ENCODE measurements around the gene RAMAC.
"Not testable (repeated sequence)": the region's sequence is repeated elsewhere in the genome, so short reads cannot be mapped to it uniquely, and the experiment has no call there.

The RAMAC gene

GRCh38 chr15:83011271-83012075 lies 25.5 kb downstream of the RAMAC start, which contains the start of gene C15orf40:
Gene C15orf40 (minus strand): TSS chr15:83011639. CDS start chr15:83011607, 32 bp downstream.
- in situ Hi-C loops (cut with HindIII; ENCODE audit: low sequenced_read_pairs), result no loop called here

- in situ Hi-C loops (cut with HindIII; ENCODE audit: low sequenced_read_pairs), result no loop called here
These were observed 26.0 kb downstream of the RAMAC start for GRCh38 chr15:83012076-83012426.

- in situ Hi-C loops (cut with HindIII; ENCODE audit: low sequenced_read_pairs), result no loop called here
These were observed 26.6 kb downstream of the RAMAC start for GRCh38 chr15:83012636-83013035.

GRCh38 chr15:83014205-83014653 lies 28.2 kb downstream of the RAMAC start:
- in situ Hi-C loops (cut with HindIII; ENCODE audit: low sequenced_read_pairs), result no loop called here

- in situ Hi-C loops (cut with HindIII; ENCODE audit: low sequenced_read_pairs), result no loop called here
These were observed 29.4 kb downstream of the RAMAC start for GRCh38 chr15:83015361-83015760.

GRCh38 chr15:83016906-83017305 lies 30.9 kb downstream of the RAMAC start:
- in situ Hi-C loops (cut with HindIII; ENCODE audit: low sequenced_read_pairs), result no loop called here

GRCh38 chr15:83018436-83018835 lies 32.4 kb downstream of the RAMAC start:
- in situ Hi-C loops (cut with HindIII; ENCODE audit: low sequenced_read_pairs), result no loop called here

GRCh38 chr15:83030021-83030420 lies 44.0 kb downstream of the RAMAC start:
- in situ Hi-C loops (cut with HindIII; ENCODE audit: low sequenced_read_pairs), result no loop called here

GRCh38 chr15:83031234-83031633 lies 45.2 kb downstream of the RAMAC start:
- in situ Hi-C loops (cut with HindIII; ENCODE audit: low sequenced_read_pairs), result not testable (repeated sequence)

GRCh38 chr15:83036253-83036652 lies 50.2 kb downstream of the RAMAC start:
- in situ Hi-C loops (cut with HindIII; ENCODE audit: low sequenced_read_pairs), result no loop called here

GRCh38 chr15:83039206-83039605 lies 53.2 kb downstream of the RAMAC start:
- in situ Hi-C loops (cut with HindIII; ENCODE audit: low sequenced_read_pairs), result no loop called here
